Measurements from ENCODE around the gene PPP1R37.

The PPP1R37 gene

DNA sequence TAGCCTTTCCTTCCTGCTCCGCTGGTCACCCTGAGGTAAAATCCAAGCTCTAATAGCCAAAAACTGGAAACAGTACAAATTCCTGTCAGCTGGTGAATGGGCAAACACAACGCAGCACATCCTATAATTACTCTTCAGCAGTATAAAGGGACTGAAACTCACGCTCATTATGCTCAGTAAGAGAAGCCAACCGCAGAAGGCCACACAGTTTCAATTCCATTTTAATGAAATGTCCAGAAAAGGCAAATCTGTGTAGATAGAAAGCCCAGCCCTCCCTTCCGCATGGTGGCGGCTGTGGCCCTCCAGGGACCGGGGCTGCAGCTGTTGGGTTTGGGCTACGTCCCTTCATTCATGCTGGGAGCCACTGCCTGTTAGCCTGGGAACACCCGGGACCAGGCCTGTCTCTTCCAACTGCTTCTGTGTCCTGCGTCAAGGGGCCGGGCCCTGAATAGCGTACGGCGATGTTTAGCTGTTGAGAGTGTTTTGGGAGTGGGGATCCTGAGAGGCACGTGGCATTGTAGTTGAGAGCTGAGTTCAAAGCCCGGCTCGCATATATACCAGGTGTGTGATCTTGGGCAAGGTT lies 44.3 kb downstream of the PPP1R37 start:
- peak; percentile 33 for DNase-seq (ENCODE audit: low spot score)

DNA sequence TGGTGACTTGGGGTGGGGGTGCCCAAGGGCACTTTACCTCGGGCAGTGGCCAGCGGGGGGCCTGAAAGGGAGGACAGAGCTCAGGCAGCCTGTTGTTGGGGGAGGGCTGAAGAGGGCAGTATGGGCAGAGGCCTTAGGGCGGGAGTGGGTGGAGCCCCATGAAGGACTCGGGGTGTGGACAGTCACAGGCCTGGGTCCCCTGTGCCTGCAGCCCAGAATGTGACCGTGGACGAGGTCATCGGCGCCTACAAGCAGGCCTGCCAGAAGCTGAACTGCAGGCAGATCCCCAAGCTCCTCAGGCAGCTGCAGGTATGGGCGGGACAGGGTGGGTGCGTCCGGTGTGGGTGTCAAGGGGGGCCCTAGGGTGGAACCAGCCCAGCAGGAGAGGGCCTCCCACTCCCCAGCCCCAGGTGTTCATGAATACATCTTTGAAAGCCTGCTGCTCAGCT lies 45.3 kb downstream of the PPP1R37 start:
- DNase-seq (ENCODE audit: low spot score) = no peak

DNA sequence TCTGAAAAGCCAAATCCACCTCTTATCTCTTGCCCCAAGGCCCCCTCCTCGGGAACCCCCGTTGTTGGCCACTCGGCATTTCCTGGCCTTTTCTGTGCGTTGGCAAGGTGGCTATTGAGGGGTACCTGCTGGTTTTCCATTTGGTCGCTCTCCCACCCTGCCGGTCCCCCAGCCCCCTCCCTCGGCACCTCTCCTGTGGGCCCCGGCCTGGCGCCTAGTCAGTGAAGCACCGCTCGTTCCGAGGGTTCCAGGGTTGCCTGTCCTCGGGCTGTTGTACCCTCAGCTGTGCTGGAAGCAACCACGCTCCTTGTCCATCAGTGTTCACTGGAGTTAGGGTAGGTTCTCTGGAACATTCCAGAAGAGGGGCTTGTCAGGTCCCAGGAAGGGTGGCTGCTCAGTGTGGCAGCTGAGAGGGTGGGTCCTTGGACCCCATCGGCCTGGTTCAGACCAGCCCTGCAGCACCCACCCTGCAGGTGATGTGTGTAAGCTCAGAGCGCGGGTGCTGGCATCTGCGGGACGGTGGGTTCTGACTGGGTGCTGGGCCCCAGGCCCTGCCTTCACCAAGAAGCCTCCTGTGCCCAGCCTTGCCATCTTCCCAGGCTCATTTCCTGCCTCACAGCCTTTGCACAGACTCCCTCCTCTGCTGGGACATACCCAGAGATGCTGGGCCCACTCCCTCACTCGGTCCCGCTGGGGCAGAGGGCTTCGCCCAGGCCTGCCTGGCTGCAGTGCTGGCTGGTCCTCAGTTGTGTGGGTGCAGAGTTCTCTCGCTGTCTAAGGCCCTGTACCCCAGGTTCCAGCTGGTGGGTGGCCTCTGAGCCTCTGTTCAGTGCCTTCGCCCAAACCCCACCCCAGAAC lies 46.5 kb downstream of the PPP1R37 start:
- DNase-seq (ENCODE audit: low spot score) = no peak

DNA sequence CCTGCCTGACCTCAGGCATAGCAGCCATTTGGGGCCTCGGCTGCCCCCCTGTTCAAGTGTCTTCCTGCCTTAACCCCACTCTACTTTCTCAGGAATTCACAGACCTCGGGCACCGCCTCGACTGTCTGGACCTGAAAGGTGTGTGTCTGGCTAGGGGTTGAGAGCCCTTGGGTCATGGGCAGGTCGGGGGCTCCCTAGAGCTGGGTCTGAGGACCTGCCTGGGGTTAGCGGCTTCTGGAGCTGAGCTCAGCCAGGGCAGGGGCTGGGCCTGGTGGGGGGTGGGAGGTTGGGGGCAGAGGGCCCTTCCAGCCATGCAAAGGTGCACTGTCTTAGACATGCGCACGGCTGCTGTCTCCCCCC lies 47.1 kb downstream of the PPP1R37 start:
- no peak for DNase-seq (ENCODE audit: low spot score)

DNA sequence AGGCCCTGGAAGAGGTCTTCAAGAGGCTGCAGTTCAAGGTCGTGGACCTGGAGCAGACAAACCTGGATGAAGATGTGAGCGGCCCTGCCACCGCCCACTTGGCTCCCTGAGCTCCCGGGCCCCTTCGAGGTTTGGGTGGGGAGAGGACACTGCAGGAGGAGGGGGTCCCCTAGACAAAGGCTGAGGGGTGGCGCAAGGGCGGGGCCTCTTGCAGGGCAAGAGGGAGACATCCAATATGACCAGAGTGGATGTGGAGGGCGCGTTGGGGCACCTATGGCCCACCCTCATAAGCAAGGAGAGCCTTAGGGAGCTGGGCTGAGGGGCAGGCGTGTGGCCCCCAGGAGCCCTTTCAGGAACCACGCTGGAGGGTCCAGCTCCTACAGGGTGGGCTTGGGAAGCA lies 47.6 kb downstream of the PPP1R37 start:
- no peak for DNase-seq (ENCODE audit: low spot score)

DNA sequence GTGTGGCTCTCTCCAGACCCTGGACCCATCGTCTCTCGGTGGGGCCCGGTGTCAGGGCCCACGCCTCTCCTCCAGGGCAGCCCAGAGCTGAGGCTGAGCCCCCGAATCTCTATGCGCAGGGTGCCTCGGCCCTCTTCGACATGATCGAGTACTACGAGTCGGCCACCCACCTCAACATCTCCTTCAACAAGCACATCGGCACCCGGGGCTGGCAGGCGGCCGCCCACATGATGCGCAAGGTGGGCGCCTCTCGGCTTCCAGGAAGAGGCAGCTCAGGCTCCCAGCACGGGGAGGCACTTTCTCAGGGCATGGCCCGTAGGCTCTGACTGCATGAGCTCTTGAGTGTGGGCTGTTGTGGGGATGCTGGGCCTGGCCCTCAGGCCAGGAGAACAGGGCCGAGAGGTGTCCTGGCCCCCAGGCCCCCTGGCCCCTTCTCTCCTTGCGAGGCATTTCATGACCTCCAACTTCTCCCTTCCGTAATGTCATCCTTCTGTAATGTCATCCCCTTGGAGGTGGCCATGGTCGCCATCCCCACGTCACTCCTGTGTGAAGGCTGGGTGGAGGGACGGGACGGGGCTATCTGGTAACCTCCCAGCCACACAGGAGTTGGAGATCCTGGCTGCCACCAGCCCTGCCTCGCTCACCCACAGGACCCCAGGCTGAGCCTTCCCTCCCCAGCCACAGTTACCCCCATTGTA lies 48.4 kb downstream of the PPP1R37 start:
- DNase-seq (ENCODE audit: low spot score) = no peak

DNA sequence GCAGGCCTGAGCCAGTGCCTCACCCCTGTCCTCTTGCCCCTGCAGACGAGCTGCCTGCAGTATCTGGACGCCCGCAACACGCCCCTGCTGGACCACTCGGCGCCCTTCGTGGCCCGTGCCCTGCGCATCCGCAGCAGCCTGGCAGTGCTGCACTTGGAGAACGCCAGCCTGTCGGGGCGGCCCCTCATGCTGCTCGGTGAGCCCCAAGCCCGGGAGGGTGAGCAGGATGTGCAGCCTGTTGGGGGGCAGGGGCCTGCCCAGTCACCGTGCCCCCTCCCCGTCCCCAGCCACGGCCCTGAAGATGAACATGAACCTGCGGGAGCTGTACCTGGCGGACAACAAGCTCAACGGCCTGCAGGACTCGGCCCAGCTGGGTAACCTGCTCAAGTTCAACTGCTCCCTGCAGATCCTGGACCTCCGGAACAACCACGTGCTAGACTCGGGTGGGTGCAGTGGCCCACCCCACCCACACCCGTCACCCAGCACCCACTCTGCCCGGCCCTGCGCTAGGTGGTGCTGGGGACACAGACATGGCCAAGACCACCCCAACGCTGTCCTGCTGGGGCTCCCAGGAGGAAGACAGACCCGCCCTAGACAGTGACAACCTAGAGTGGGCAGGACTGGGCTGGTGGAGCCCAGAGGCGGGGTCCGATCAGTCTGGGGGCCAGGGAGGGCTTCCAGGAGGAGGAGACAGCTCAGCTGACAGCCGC lies 49.2 kb downstream of the PPP1R37 start:
- no peak for DNase-seq (ENCODE audit: low spot score)

DNA sequence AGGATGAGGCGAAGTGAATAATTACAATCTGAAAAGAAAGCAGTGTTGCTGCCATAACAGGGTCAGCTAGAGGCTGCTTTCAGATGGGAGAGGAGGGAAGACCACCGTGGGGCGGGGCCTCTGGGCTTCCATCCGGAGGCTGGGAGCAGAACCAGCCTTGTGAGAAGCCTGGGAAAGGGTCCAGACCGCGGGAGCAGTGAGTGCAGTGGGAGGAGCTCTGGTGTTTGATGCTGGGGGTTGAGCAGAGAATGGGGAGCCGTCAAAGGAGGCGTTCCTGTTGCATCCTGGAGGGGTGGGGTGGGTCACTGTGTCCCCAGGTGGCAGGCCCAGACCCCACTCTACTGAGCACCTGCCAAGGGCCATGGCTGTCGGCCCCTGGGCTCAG lies 49.7 kb downstream of the PPP1R37 start:
- DNase-seq (ENCODE audit: low spot score) = no peak

DNA sequence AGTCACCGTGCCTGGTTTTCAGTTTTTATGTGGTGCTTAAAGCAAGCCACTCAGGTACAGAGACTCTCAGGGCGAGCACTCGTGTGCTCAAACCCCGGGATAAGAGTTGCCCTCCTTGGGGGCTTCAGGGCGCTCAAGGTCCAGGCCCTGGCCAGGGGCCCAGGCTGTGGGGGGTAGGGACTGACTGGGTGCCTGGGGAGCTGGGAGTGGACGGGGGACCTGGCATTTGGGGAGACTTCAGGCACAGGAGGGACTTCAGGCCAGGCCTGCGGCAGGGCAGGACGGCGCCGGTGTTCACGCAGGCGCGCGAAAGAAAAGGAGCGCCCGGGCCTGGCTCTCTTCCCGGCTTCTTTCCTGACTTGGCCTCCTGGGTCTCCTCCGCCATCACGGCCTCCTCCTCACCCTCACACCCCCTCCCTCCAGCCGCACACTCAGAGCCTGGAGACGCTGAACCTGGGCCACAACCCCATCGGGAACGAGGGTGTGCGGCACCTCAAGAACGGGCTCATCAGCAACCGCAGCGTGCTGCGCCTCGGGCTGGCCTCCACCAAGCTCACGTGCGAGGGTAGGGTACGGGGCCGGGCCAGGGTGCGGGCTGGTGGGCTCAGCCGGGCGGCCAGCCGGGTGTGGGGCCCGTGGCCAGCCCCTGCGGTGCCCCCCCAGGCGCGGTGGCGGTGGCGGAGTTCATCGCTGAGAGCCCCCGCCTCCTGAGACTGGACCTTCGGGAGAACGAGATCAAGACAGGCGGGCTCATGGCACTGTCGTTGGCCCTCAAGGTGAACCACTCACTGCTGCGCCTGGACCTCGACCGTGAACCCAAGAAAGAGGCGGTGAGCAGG lies 51.7 kb downstream of the PPP1R37 start:
- DNase-seq (ENCODE audit: low spot score) = no peak

DNA sequence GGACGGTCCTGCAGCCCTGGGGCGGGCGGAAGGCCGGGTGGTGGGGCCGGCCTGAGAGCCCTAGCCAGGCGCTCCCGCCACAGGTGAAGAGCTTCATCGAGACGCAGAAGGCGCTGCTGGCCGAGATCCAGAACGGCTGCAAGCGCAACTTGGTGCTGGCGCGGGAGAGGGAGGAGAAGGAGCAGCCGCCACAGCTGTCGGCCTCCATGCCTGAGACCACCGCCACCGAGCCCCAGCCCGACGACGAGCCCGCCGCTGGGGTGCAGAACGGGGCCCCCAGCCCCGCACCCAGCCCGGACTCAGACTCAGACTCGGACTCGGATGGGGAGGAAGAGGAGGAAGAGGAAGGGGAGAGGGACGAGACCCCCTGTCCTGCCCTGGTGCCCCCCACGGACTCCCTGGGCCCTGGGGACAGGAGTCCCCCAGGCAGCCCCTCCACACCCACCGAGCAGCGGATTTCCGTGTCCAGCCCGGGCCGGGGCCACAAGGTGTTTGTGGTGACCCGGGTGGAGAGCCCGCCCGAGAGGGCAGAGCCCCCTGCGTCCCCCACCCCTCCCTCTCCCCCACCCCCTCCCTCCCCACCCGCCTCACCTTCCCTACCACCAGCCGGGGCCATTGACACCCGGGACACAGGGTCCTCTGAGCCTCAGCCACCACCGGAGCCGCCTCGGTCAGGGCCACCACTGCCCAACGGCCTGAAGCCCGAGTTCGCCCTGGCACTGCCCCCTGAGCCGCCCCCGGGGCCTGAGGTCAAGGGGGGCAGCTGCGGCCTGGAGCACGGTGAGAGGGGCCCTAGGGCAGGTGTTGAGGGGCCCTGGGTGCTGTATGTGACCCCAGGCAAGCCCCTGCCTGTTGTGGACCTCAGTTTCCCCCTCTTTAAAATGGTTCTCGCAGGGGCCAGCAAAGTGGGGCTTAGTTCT lies 52.6 kb downstream of the PPP1R37 start:
- DNase-seq (ENCODE audit: low spot score) = no peak

DNA sequence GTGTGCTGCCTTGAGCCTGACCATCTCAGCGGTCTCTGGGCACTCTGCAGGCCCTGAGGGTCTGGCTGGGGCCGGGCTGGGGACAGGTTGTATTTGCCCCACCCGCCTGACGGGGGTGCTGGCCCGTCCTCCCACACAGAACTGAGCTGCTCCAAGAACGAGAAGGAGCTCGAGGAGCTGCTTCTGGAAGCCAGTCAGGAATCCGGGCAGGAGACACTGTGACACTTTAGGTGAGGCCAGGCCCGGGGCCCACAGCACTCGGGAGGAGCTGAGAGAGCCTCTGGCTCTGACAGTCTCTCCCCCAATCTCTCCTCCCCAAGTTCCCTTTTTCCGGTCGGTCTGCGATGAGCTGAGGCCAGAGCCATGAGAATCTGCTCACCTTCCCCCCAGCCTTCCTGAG lies 53.3 kb downstream of the PPP1R37 start:
- no peak for DNase-seq (ENCODE audit: low spot score)

DNA sequence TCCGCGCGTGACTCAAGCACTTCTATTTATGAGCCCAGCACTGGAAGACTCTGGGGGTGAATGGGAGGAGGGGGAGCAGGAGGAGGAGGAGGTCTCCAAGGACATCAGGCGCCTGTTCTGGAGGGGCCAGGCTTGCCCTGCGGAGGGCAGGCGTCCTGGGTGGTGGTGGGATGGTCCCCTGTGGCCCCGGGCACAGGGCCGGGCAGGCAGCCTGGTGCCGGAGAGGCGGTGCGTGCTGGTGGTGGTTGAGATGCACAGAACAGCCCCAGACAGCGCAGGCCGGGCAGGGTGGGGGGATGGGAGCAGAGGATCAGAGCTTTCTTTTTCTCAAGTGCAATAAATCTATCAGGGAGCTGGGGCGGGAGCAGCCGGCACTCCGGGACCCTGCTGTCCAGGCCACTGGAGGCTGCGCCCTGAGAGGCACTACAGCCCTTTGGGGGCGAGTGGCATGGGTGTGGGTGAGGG lies 53.8 kb downstream of the PPP1R37 start:
- DNase-seq (ENCODE audit: low spot score) = no peak

DNA sequence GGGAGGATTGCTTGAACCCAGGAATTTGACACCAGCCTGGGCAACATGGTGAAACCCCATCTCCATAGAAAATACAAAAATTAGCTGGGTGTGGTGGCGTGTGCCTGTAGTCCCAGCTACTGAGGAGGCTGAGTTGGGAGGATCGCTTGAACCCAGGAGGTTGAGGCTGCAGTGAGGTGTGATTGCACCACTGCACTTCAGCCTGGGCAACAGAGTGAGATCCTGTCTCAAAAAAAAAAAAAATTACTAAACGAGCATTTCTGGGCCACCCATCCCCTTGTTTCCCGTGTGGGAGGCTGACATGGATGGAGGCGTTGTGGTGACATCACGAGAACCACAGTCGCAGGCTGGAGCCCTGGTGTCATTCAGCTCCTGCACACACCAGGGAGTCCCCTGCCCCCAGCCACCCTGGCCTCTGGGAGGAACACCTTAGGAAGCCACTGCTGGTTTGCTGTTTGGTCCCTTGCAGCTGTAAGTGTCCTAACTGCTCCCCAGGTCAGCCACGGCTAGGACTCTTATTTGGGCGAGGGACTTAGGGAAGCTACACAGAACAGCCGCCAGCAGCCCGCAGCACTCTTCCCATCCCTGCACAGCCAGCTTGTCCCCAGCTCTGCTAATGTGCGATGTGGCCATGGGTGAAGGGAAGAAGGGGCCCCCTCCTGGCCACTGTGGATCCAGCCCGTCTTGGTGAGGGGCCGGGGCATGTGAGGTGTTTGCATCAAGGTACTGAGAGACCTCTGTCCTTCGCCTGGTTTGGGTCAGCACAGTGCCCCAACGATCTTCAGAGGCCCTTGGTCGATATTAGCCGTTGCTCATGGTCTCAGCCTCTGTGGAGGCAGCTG lies 55.1 kb downstream of the PPP1R37 start:
- DNase-seq (ENCODE audit: low spot score) = no peak

DNA sequence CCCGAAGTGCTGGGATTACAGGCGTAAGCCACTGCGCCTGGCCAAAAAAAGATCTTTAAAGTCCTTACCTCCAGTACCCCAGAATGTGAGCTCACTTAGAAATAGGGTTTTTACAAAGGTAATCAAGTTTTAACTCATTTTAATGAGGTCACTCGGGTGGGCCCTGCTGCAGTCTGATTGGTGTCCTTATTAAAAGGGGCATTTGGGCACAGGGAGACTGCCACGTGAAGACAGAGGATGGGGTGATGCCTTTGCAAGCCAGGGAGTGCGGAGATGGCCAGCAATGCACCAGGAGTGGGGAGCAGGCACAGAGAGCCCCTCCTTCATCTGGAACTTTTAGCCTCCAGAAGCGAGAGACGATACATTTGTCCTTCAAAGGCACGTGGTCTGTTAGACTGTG lies 56.1 kb downstream of the PPP1R37 start:
- DNase-seq (ENCODE audit: low spot score) = no peak

DNA sequence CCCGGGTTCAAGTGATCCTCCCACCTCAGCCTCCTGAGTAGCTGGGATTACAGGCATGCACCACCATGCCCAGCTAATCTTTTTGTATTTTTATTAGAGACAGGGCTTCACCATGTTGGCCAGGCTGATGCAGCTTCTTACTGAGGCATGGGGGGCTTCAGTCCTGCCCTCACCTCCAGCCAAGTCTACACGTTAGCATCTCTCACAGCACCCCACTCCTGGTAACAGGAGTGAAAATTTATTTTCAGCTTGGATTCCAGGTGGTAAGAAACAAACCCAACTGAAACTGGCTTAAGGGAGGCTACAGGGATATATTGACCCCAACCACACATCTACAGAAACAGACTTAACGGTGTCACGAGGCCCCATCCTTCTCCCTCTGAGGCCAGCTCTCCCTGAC lies 57.2 kb downstream of the PPP1R37 start:
- DNase-seq (ENCODE audit: low spot score) = no peak

DNA sequence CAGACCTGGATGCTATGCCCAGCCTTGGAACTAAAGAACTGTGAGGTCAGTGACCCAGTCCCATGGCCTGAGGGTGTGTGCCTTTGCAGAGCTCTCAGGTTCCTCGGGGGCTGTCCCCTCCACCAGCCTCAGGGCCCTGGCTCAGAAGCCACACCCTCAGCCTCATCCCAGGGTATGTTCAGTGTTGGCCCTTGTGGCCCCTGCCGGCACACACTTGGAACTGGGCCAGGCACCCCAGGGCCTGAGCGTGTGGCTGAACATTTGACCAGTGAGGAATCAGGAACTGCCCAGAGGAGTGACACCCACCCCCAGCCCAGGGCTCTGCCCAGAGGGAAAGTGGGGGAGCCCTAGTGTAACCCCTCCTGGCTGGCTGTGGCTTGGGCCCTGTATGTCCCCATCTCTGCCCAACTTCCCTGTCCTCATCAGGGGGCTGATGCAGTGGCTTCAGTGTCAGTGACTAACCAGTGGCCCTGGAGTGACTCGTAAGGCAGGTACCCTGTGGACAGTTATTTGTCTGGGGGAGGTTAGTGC lies 57.8 kb downstream of the PPP1R37 start:
- DNase-seq (ENCODE audit: low spot score) = no peak

DNA sequence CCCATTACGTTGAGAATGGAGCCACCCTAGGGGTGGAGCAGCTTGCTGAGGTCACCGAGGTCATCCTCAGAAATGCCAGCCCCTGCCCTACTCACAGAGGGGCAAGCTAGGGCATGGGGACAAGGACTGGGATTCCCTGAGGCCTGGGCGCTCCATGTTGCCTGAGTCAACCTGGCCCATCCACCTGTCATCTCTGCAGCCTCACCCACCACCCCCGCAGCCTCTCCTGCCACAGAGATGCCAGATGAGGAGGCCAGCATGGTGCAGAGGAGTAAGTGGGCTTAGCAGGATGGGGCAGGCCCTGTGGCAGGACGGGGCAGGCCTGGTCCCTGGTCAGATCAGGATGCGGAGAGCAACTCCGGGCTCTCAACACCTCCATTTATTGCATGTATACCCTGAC lies 58.3 kb downstream of the PPP1R37 start:
- DNase-seq (ENCODE audit: low spot score) = no peak

DNA sequence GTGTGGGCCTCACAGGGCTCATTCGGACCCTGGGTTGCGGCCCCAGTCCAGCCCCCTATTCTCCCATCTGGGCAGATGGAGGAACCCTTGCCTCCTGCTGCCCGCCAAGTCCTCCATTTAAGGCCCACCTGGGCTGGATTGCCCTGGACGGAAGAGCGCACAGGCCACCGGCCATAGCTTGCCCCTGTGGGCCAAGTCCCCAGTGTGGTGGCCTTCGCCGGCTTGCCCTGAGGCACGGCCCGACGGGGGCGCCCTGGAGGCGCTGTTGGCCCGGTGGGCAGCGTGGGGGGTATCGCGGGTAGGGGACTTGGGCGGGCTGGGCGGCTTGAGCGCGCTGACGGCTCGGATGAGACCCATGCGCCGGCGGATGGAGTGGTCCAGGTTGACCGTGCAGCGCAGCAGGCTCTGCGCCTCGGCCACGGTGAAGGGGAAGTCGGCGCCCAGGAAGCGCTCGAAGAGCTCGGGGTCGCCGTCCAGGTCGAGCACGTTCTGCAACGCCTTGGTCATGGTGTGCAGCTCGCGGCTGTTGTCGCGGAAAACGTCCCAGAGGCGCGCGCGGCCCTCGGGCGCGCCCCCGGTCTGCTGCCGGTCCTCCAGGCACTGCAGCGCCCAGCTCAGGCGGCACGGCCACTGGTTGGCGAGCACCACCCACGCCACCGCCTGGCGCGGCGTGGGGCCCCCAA lies 59.0 kb downstream of the PPP1R37 start:
- no peak for DNase-seq (ENCODE audit: low spot score)
